Tibial nerve (tissue), 4 donors: ENCODE results near the gene MAPK8.

Source experiments
- EP300 ChIP-seq, 2 donors: sonication (generic); formaldehyde crosslinking; IDR thresholded peaks; one replicate each; pipeline ENCODE4 v1.6.1; 2017; ENCODE audit warnings: antibody characterized with exemption in 2 of 2, mild to moderate bottlenecking in 1 of 2
- POLR2A ChIP-seq, 2 donors: fragments of 450-650 bp; IDR thresholded peaks; one replicate each; pipeline ENCODE4 v1.6.1; 2017; ENCODE audit warnings: antibody characterized with exemption in 2 of 2, mild to moderate bottlenecking in 2 of 2, moderate library complexity in 2 of 2
- TF ChIP-seq, protein P1 (sequence below), 5 experiments: fragments of 200-600 bp in 3 of 5; fragments of 450-650 bp in 2 of 5; sonication (generic) in 3 of 5; IDR thresholded peaks; one replicate each; pipeline ENCODE4 v1.5.1; 2016 to 2019; ENCODE audit warnings: antibody characterized with exemption in 5 of 5, mild to moderate bottlenecking in 3 of 5, moderate library complexity in 2 of 5

DNA sequence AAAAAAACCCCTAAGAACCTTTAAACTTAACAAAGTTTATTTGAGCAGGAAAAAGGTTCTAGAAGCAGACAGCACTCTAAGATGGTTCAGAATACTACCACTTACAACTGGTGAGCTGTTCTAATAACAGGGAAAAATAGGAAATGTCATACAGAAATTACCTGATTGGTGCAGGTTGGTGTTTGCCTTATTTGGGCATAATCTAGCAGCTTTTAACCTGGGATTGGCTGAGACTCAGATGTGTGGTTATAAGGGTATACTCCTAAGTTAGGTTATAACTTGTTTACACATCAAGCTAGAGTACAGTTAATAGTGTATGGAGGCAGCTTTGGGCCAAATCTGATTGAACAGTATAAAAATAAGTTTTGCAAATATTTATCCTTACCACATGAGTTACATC lies 59.8 kb downstream of the MAPK8 start:
- TF ChIP-seq, protein P1, sequence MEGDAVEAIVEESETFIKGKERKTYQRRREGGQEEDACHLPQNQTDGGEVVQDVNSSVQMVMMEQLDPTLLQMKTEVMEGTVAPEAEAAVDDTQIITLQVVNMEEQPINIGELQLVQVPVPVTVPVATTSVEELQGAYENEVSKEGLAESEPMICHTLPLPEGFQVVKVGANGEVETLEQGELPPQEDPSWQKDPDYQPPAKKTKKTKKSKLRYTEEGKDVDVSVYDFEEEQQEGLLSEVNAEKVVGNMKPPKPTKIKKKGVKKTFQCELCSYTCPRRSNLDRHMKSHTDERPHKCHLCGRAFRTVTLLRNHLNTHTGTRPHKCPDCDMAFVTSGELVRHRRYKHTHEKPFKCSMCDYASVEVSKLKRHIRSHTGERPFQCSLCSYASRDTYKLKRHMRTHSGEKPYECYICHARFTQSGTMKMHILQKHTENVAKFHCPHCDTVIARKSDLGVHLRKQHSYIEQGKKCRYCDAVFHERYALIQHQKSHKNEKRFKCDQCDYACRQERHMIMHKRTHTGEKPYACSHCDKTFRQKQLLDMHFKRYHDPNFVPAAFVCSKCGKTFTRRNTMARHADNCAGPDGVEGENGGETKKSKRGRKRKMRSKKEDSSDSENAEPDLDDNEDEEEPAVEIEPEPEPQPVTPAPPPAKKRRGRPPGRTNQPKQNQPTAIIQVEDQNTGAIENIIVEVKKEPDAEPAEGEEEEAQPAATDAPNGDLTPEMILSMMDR (IDR thresholded peaks at IDR 0.05) = no peak
- TF ChIP-seq POLR2A (IDR thresholded peaks at IDR 0.05) = no peak
- no peak for TF ChIP-seq EP300 (IDR thresholded peaks at IDR 0.05)
